HG03354 (cell line): Measurements from ENCODE around the gene MYO15A.

Source experiments
- ATAC-seq: cut with Tn5 transposase; IDR thresholded peaks from one replicate; pipeline ENCODE4 v1.9.1; 2021; ENCODE audit warnings: mild to moderate bottlenecking; ENCODE audit not compliant: unreplicated experiment, poor library complexity, severe bottlenecking

MYO15A gene

GRCh38 chr17:18100616-18101015 is 7.9 kb upstream of the MYO15A start:
- ATAC-seq: no peak

GRCh38 chr17:18101828-18102227 is 6.7 kb upstream of the MYO15A start:
- no peak for ATAC-seq

DNA sequence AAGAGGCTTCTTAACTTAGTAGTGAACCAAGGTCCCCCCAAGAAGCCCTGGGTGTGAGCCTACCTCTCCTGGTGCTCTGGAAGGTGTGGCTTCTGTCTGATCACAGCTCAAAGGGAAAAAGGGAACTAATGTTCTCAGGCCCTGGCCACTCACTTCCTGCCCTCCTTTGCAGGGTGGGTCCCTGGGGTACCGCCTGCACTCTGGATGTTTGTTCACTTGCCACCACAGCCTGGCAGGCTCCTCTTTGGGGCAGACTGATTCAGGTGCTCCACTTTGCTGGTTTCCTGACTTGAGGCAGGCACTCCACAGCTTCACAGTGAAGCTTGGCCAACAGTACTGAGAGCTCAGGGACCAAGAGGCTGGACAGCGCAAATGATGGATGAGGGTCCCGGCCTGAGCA is 5.9 kb upstream of the MYO15A start:
- no peak for ATAC-seq

- no peak for ATAC-seq
These were observed 3.5 kb upstream of the MYO15A start for GRCh38 chr17:18105027-18105426.

GRCh38 chr17:18105595-18105994 is 3.0 kb upstream of the MYO15A start:
- no peak for ATAC-seq

- no peak for ATAC-seq
These were observed 2.3 kb upstream of the MYO15A start for GRCh38 chr17:18106211-18106610.

- no peak for ATAC-seq
These were observed 1.3 kb upstream of the MYO15A start for GRCh38 chr17:18107061-18107790.

DNA sequence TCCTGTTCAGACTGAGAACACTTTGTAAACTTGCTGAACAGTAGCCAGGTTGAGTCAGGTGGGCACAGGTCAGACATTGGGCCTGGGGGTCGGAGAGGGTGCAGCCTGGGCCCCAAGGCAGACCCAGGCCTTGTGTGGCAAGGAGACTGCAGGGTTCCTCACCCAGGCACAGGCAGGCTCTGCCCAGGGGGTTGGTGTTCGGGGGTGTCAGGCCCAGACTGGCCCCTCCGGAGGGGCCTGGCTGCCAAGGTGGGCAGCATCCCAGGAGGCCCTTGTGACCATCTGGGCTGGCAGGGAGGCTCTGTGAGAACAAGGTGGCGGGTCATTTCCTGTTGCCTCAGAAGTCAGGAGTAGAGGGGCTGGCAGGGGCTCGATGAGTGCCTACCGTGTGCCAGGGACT is 585 bp upstream of the MYO15A start:
- ATAC-seq: no peak

- no peak for ATAC-seq
These were observed 1.5 kb downstream of the MYO15A start for GRCh38 chr17:18109935-18110485.

DNA sequence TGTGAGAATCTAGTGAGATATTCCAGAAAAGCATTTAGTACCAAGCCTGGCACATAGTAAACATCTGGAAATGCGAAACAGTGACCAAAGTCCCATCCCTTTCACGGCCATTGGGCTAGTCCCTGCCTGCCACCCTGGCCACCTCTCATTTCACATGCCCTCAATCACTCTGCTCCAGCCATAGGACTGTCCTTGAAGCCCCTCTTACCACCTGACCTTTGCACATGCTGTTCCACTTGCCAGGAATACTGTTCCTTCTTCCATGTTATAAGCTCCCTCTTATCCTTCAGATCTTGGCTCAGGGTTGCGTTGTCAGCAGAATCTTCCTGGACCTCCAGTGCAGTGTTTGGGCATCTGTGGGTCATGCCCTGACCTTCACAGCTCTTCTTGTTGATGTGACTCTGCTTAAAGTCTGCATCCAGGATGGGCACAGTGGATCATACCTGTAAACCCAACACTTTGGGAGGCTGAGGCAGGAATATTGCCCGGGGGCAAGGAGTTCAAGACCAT is 2.1 kb downstream of the MYO15A start:
- no peak for ATAC-seq

- no peak for ATAC-seq
These were observed 2.9 kb downstream of the MYO15A start for GRCh38 chr17:18111330-18111971.

DNA sequence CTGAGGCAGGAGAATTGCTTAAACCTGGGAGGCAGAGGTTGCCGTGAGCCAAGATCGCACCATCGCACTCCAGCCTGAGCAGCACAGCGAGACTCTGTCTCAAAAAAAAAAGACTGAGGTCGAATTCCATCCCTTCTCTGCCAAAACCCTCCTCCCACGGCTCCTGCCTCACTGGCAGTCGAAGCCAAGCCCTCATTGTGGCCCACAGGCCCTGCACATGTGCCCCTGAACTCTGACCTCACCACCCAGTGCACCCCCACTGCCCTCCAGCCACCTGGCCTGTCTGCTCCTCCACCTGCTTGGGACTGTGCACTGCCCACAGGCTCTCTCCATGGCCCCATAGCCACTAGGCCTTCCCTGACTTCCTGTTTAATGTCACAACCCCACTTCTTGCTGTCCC is 7.0 kb downstream of the MYO15A start:
- no peak for ATAC-seq

GRCh38 chr17:18116078-18116477 is 7.5 kb downstream of the MYO15A start:
- ATAC-seq: no peak

GRCh38 chr17:18117533-18117932 is 9.0 kb downstream of the MYO15A start:
- ATAC-seq: no peak

DNA sequence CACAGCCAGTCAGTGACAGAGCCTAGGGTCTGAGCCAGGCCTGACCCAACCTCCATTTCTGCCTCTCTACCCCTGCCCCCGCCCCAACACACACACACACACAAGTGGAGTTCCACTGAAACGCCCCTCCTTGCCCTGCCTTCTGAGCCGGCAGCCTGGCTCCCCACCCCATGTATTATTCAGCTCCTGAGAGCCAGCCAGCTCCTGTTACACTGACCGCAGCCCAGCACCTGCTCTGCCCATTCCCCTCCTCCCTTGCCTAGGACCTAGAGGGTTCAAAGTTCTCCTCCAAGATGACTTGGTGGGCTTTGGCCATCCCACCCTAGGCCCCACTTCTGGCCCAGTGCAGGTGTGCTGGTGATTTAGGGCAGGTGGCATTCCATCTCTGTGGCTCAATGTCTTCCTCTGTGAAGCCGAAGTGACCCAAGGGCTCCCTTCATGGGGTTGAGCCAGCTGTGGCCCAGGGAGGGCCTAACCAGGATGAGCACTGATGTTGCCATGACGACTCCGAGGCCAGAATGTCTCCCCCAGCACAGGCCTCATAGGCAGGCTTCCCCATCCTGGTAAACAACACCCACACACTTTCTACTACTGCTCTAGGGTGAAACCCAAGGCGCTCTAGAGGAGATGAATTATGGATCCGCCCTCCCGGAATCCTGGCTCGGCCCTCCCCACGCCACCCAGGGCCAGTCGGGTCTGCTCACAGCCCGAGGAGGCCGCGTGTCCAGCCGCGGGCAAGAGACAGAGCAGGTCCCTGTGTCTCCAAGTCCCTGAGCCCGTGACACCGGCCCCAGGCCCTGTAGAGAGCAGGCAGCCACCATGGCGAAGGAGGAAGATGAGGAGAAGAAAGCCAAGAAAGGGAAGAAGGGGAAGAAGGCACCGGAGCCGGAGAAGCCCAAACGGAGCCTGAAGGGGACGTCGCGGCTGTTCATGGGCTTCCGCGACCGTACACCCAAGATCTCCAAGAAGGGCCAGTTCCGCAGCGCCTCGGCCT is 9.7 kb downstream of the MYO15A start:
- no peak for ATAC-seq

GRCh38 chr17:18119166-18119745 is 10.7 kb downstream of the MYO15A start:
- ATAC-seq: no peak

DNA sequence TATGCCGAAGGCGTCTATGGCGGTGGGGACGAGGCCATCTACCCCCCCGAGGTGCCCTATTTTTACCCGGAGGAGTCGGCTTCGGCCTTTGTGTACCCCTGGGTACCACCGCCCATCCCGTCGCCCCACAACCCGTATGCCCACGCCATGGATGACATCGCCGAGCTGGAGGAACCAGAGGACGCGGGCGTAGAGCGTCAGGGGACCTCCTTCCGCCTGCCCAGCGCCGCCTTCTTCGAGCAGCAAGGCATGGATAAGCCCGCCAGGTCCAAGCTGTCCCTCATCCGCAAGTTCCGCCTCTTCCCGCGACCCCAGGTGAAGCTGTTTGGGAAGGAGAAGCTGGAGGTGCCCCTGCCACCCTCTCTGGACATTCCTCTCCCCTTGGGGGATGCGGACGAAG is 11.4 kb downstream of the MYO15A start:
- no peak for ATAC-seq

GRCh38 chr17:18120461-18121017 is 12.0 kb downstream of the MYO15A start:
- ATAC-seq: no peak

DNA sequence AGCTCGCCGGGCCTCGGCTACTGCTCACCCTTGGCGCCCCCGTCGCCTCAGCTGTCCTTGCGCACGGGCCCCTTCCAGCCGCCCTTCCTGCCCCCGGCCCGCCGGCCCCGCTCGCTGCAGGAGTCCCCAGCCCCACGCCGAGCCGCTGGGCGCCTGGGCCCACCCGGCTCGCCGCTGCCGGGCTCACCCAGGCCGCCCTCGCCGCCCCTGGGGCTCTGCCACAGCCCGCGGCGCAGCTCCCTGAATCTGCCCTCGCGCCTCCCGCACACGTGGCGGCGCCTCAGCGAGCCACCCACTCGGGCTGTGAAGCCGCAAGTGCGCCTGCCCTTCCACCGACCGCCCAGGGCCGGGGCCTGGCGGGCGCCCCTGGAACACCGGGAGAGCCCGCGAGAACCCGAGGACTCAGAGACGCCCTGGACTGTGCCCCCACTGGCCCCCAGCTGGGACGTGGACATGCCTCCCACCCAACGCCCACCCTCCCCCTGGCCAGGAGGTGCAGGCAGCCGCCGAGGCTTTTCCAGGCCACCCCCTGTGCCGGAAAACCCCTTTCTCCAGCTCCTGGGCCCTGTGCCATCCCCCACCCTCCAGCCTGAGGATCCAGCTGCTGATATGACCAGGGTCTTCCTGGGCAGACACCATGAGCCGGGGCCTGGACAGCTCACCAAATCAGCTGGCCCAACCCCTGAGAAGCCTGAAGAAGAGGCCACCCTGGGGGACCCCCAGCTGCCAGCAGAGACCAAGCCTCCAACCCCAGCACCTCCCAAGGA is 12.8 kb downstream of the MYO15A start:
- no peak for ATAC-seq
